OCI-LY3 (cell line): ENCODE measurements around the gene ZBTB16.

Experiments
- EZH2phosphoT487 ChIP-seq: fragments of 200-600 bp; shearing (Covaris generic); IDR thresholded peaks from 2 replicates; pipeline ENCODE4 v1.6.1; 2018; ENCODE audit warnings: antibody characterized with exemption, mixed run types, low read depth
- TF ChIP-seq, protein P1 (sequence below): fragments of 200-600, 300-600 bp; sonication (generic); IDR thresholded peaks from 2 replicates; pipeline ENCODE4 v1.5.1; 2014; ENCODE audit warnings: antibody characterized with exemption, low read length, low read depth

DNA sequence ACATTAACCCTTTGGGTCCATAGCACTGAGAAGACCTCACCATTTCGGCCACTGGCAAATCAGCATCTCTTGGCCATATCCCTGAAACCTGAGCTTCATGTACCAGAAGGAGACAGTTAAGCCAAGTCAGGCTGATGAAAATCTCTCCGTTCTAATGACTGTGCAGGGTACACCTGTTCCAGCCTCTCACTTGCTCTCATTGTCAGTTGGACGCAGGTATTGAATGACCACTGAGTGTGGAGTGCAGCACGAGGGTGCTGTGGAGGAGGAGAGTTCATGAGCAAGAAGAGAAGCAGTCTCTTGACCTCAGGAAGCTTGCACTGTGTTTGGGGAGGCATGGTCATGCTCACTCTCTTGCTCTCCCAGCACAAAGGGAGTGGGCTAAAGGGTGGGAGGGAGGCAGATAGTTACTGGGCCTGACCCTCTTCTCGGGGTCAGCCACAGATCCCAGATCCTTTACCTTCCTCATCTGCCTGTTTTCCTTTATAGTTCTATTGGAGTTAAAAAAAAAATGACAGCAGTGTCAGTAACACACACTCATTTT, 65.2 kb downstream of the ZBTB16 start:
- TF ChIP-seq, protein P1, sequence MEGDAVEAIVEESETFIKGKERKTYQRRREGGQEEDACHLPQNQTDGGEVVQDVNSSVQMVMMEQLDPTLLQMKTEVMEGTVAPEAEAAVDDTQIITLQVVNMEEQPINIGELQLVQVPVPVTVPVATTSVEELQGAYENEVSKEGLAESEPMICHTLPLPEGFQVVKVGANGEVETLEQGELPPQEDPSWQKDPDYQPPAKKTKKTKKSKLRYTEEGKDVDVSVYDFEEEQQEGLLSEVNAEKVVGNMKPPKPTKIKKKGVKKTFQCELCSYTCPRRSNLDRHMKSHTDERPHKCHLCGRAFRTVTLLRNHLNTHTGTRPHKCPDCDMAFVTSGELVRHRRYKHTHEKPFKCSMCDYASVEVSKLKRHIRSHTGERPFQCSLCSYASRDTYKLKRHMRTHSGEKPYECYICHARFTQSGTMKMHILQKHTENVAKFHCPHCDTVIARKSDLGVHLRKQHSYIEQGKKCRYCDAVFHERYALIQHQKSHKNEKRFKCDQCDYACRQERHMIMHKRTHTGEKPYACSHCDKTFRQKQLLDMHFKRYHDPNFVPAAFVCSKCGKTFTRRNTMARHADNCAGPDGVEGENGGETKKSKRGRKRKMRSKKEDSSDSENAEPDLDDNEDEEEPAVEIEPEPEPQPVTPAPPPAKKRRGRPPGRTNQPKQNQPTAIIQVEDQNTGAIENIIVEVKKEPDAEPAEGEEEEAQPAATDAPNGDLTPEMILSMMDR = no peak
- TF ChIP-seq EZH2phosphoT487 = no peak
